HG03025 (cell line): ENCODE measurements around the gene PATE3.

Experiments
- ATAC-seq: cut with Tn5 transposase; IDR thresholded peaks from one replicate; pipeline ENCODE4 v1.9.1; 2021; ENCODE audit warnings: mild to moderate bottlenecking, moderate library complexity; ENCODE audit not compliant: unreplicated experiment, low FRiP score

The PATE3 gene

GRCh38 chr11:125835748-125836147 is 47.8 kb downstream of the PATE3 start:
- ATAC-seq, result no peak
